ENCODE results near the gene CGNL1. TPM values are rescaled to one million over a fixed set of nuclear protein-coding genes. Genes with fewer than 3 reads are reported as not detected.

CGNL1 gene
- total RNA-seq, 1 experiment from 2014 or later: 0.31 TPM

DNA sequence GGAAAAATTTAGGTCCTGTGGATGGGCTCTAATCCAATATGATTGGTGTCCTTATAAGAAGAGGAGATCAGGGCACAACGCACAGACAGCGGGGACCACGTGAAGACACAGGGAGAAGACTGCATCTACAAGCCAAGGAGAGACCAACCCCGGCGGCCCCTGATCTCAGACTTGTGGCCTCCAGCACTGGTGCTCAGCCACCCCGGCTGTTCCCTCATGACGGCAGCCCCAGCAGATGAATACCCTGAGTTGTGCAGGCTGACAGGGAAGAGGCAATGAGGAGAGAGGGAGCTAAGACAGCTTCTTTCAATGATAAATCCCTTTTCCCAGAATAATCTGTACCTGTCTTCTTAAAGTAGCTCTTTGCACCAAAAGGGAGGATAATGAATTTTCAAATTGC lies 33.3 kb upstream of the CGNL1 start:
- no peaks in the 10 kb centered on the region for H3F3A ChIP-seq (ENCODE audit: insufficient read depth, low read depth)
- H3K27me3 ChIP-seq (ENCODE audit: insufficient read depth, low read depth): no peaks in the 10 kb centered on the region
- POLR2A ChIA-PET (ENCODE audit: unreplicated experiment): no interaction called here
- H3K79me2 ChIP-seq (ENCODE audit: low read depth): no peaks in the 10 kb centered on the region
- intact Hi-C loops (cut with micrococcal nuclease; ENCODE audit: unreplicated experiment): loop anchor here (5.0 kb wide), 4 partner anchors 199 to 839 kb away; no protein-coding TSS in a partner anchor
- H3K9me2 ChIP-seq (ENCODE audit: insufficient read depth): no peaks in the 10 kb centered on the region
- no peaks in the 10 kb centered on the region for H3K36me3 ChIP-seq (ENCODE audit: low read depth)
- no TSS peak for BruUV-seq (replicated peaks)
- H3K27ac ChIP-seq: no peak overlapping the region
- H3K9me3 ChIP-seq (ENCODE audit: insufficient read depth, low read depth): no peaks in the 10 kb centered on the region
- H4K20me1 ChIP-seq (ENCODE audit: insufficient read depth): no peaks in the 10 kb centered on the region
- TF ChIP-seq, protein P1, sequence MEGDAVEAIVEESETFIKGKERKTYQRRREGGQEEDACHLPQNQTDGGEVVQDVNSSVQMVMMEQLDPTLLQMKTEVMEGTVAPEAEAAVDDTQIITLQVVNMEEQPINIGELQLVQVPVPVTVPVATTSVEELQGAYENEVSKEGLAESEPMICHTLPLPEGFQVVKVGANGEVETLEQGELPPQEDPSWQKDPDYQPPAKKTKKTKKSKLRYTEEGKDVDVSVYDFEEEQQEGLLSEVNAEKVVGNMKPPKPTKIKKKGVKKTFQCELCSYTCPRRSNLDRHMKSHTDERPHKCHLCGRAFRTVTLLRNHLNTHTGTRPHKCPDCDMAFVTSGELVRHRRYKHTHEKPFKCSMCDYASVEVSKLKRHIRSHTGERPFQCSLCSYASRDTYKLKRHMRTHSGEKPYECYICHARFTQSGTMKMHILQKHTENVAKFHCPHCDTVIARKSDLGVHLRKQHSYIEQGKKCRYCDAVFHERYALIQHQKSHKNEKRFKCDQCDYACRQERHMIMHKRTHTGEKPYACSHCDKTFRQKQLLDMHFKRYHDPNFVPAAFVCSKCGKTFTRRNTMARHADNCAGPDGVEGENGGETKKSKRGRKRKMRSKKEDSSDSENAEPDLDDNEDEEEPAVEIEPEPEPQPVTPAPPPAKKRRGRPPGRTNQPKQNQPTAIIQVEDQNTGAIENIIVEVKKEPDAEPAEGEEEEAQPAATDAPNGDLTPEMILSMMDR (conservative IDR thresholded peaks at IDR 0.05): no peak
- no peak for TF ChIP-seq EZH2 (IDR thresholded peaks at IDR 0.05; ENCODE audit: low read depth)
- H2AFZ ChIP-seq: no peak overlapping the region
- DNase-seq: no peak
- CTCF ChIA-PET: no interaction called here
- H3K4me1 ChIP-seq (replicated peaks; ENCODE audit: insufficient read depth): no peaks in the 10 kb centered on the region
- H3K4me3 ChIP-seq: no peak overlapping the region
- H3K4me2 ChIP-seq: no peak overlapping the region

DNA sequence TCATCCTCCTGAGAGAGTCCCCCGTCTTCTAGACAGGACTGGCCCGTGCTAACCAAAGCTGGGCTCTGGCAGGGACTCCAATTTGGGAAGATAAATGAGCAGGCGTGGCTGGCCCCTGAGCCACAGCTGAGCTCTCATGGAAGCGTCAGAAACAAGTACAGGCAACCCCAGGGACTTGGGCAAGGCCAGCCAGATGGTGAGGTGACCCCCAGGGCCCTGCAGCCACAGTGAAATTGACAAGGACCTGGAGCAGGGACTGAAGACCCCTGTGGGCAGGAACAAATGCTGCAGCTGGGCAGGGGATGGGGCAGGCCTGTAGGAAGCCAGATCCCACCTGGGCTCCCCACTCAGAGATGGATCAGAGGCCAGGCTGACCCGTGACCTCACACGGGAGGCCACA lies 32.8 kb upstream of the CGNL1 start:
- H3K79me2 ChIP-seq (ENCODE audit: low read depth): no peaks in the 10 kb centered on the region
- H3K9me2 ChIP-seq (ENCODE audit: insufficient read depth): no peaks in the 10 kb centered on the region
- no peak for DNase-seq
- no peak overlapping the region for H2AFZ ChIP-seq
- H3K27me3 ChIP-seq (ENCODE audit: insufficient read depth, low read depth): no peaks in the 10 kb centered on the region
- ChIA-PET CTCF (no interaction called here), POLR2A (ENCODE audit: unreplicated experiment) (no interaction called here)
- no peak overlapping the region for H3K4me2 ChIP-seq
- no peaks in the 10 kb centered on the region for H3K9me3 ChIP-seq (ENCODE audit: insufficient read depth, low read depth)
- H3F3A ChIP-seq (ENCODE audit: insufficient read depth, low read depth): no peaks in the 10 kb centered on the region
- H3K27ac ChIP-seq: no peak overlapping the region
- TF ChIP-seq EZH2 (IDR thresholded peaks at IDR 0.05; ENCODE audit: low read depth): no peak
- H4K20me1 ChIP-seq (ENCODE audit: insufficient read depth): no peaks in the 10 kb centered on the region
- H3K4me3 ChIP-seq: no peak overlapping the region
- intact Hi-C loops (cut with micrococcal nuclease; ENCODE audit: unreplicated experiment): loop anchor here (5.0 kb wide), 4 partner anchors 199 to 839 kb away; no protein-coding TSS in a partner anchor
- no peaks in the 10 kb centered on the region for H3K36me3 ChIP-seq (ENCODE audit: low read depth)
- no TSS peak for BruUV-seq (replicated peaks)
- H3K4me1 ChIP-seq (replicated peaks; ENCODE audit: insufficient read depth): no peaks in the 10 kb centered on the region

DNA sequence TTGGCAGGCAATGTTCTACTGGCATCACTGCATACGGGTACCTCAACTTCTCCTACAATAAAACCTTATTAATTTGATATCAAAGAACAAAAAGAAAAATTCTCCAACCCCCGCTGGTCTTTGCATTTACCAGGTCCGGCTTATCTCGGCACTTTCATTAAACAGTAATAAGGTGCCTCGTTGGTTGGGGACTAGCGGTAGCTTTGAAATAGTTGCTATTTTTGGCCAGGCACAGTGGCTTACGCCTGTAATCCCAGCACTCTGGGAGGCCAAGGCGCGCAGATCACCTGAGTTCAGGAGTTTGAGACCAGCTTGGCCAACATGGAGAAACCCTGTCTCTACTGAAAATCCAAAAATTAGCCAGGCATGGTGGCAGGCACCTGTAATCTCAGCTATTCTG lies 32.0 kb upstream of the CGNL1 start:
- Histone ChIP-seq H3K79me2 (ENCODE audit: low read depth) (no peaks in the 10 kb centered on the region), H3K27me3 (ENCODE audit: insufficient read depth, low read depth) (no peaks in the 10 kb centered on the region), H3K9me2 (ENCODE audit: insufficient read depth) (no peaks in the 10 kb centered on the region), H3K27ac (no peak overlapping the region), H3K4me1 (replicated peaks; ENCODE audit: insufficient read depth) (no peaks in the 10 kb centered on the region), H3K36me3 (ENCODE audit: low read depth) (no peaks in the 10 kb centered on the region), H4K20me1 (ENCODE audit: insufficient read depth) (no peaks in the 10 kb centered on the region), H3K9me3 (ENCODE audit: insufficient read depth, low read depth) (no peaks in the 10 kb centered on the region), H2AFZ (no peak overlapping the region), H3F3A (ENCODE audit: insufficient read depth, low read depth) (no peaks in the 10 kb centered on the region), H3K4me3 (no peak overlapping the region), H3K4me2 (no peak overlapping the region)
- no TSS peak for BruUV-seq (replicated peaks)
- CTCF ChIA-PET: no interaction called here
- intact Hi-C loops (cut with micrococcal nuclease; ENCODE audit: unreplicated experiment): loop anchor here (5.0 kb wide), 4 partner anchors 198 to 838 kb away; no protein-coding TSS in a partner anchor
- DNase-seq: no peak
- TF ChIP-seq, protein P1 (conservative IDR thresholded peaks at IDR 0.05): no peak
- no peak for TF ChIP-seq EZH2 (IDR thresholded peaks at IDR 0.05; ENCODE audit: low read depth)
- POLR2A ChIA-PET (ENCODE audit: unreplicated experiment): no interaction called here

DNA sequence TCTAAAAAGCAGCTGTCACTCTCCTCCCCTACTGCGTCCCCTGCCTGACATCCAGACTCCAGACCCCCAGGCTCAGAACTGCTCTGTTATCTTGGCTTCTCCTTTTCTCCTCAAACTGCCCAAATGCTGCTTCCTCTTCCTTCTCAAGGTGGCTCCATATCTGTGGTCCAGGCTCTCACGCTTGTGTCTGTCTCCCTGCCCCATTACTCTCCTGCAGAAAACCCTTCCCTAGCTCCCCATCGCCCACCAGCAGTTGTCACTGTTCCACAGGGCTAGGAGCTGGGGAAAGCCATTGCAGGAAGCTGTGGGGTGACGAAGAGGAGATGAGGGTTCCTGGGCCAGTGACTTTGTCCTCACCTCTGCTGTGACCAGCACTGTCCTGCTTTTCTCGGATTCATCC lies 30.7 kb upstream of the CGNL1 start:
- Histone ChIP-seq H3K79me2 (ENCODE audit: low read depth) (no peaks in the 10 kb centered on the region), H3K9me3 (ENCODE audit: insufficient read depth, low read depth) (no peaks in the 10 kb centered on the region), H3K36me3 (ENCODE audit: low read depth) (no peaks in the 10 kb centered on the region), H3K27me3 (ENCODE audit: insufficient read depth, low read depth) (no peaks in the 10 kb centered on the region), H3K4me2 (no peak overlapping the region), H3K4me3 (no peak overlapping the region), H4K20me1 (ENCODE audit: insufficient read depth) (no peaks in the 10 kb centered on the region), H3F3A (ENCODE audit: insufficient read depth, low read depth) (no peaks in the 10 kb centered on the region), H3K9me2 (ENCODE audit: insufficient read depth) (no peaks in the 10 kb centered on the region), H3K4me1 (replicated peaks; ENCODE audit: insufficient read depth) (no peaks in the 10 kb centered on the region), H2AFZ (no peak overlapping the region), H3K27ac (no peak overlapping the region)
- CTCF ChIA-PET: interaction anchor here (0.6 to 1.3 kb wide), 3 partner anchors 172 to 405 kb away, joined by 4 to 15 read pairs (median 7); no protein-coding TSS in a partner anchor
- BruUV-seq (replicated peaks): no TSS peak
- POLR2A ChIA-PET (ENCODE audit: unreplicated experiment): interaction anchor here (0.6 kb wide), 1 partner anchor 182 kb away, joined by 6 read pairs; no protein-coding TSS in a partner anchor
- no peak for DNase-seq
- intact Hi-C loops (cut with micrococcal nuclease; ENCODE audit: unreplicated experiment): no loop called here
- TF ChIP-seq, protein P1 (conservative IDR thresholded peaks at IDR 0.05): no peak
- TF ChIP-seq EZH2 (IDR thresholded peaks at IDR 0.05; ENCODE audit: low read depth): no peak
